LoVo (cell line): ENCODE results near the gene LTA.
A peak's percentile ranks its signal among the peaks of the same experiment; 100 is the strongest.
"Not testable (repeated sequence)": the region's sequence is repeated elsewhere in the genome, so short reads cannot be mapped to it uniquely, and the experiment has no call there.

Source experiments
- DNase-seq: peaks from one replicate; pipeline ENCODE4 v3.0.0-alpha.2; 2016; ENCODE audit warnings: low spot score

LTA gene

GRCh38 chr6:31541658-31542521 is 30.2 kb upstream of the LTA start, which contains the start of gene DDX39B:
DDX39B (minus strand) TSS chr6:31542003; CDS start chr6:31540532, 1,471 bp downstream.
- peak; percentile 97 for DNase-seq

GRCh38 chr6:31543639-31544038 is 28.4 kb upstream of the LTA start:
- DNase-seq, result no peak

GRCh38 chr6:31544676-31545075 is 27.4 kb upstream of the LTA start:
- no peak for DNase-seq

GRCh38 chr6:31545291-31545690 is 26.8 kb upstream of the LTA start:
- DNase-seq, result no peak

GRCh38 chr6:31546339-31546957 is 25.6 kb upstream of the LTA start, which contains the start of gene ATP6V1G2:
ATP6V1G2 (minus strand) TSS chr6:31546608; CDS start chr6:31546559, 49 bp downstream.
- peak; percentile 92 for DNase-seq

- DNase-seq, result peak; percentile 96
Observed at GRCh38 chr6:31546958-31547726, 24.9 kb upstream of the LTA start, which contains the start of gene NFKBIL1. NFKBIL1 (plus strand) TSS chr6:31547608; CDS start chr6:31547695, 87 bp downstream.

- DNase-seq, result no peak
Observed at GRCh38 chr6:31547727-31548543, 24.2 kb upstream of the LTA start.

GRCh38 chr6:31548544-31548873 is 23.6 kb upstream of the LTA start:
- DNase-seq, result no peak

GRCh38 chr6:31551371-31551770 is 20.7 kb upstream of the LTA start:
- DNase-seq, result not testable (repeated sequence)

- DNase-seq, result no peak
Observed at GRCh38 chr6:31556307-31556706, 15.8 kb upstream of the LTA start.

- DNase-seq, result no peak
Observed at GRCh38 chr6:31557443-31558317, 14.4 kb upstream of the LTA start.

- DNase-seq, result no peak
Observed at GRCh38 chr6:31558318-31558625, 13.8 kb upstream of the LTA start.

DNA sequence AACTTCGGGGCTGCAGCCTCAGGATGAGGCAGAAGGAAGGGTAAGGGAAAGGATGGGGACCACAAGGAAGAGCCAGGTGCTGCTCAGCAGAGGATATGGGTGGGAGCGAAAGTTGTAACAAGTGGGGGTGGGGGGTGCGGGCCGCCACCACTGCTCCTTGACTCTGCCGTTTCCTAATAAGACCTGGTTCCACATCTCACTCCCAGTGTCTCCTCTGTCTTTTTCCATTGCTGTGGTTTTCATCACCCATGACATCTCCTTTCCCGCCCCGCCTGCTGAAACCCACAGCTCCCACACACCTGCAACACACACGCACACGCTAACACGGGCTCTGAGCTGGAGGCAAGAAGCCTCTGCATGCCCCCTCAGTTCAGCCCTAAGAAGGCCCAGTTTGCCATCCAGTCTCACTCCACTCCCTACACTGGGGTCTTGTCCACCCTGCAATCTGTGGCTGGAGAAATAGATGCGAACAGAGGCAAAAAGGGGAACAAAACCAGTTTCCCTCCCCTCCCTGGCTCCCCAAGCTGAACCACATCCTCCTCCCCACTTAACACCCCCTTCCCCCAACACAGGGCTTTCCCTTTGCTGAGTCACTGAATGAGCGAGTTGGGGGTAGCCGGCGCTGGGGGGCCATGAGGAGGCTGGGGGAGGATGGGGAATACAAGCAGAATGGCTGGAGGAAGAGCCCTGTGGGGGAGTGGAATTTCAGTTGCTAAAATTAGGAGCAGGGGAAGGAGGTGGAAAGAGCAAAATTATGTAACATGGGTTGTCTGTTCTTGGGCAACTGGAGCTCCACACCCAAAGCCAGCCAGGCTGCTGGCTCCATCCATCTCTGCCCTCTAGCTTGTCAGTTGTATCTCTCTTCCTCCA is 13.2 kb upstream of the LTA start:
- DNase-seq, result no peak

GRCh38 chr6:31559606-31559957 is 12.5 kb upstream of the LTA start:
- no peak for DNase-seq

DNA sequence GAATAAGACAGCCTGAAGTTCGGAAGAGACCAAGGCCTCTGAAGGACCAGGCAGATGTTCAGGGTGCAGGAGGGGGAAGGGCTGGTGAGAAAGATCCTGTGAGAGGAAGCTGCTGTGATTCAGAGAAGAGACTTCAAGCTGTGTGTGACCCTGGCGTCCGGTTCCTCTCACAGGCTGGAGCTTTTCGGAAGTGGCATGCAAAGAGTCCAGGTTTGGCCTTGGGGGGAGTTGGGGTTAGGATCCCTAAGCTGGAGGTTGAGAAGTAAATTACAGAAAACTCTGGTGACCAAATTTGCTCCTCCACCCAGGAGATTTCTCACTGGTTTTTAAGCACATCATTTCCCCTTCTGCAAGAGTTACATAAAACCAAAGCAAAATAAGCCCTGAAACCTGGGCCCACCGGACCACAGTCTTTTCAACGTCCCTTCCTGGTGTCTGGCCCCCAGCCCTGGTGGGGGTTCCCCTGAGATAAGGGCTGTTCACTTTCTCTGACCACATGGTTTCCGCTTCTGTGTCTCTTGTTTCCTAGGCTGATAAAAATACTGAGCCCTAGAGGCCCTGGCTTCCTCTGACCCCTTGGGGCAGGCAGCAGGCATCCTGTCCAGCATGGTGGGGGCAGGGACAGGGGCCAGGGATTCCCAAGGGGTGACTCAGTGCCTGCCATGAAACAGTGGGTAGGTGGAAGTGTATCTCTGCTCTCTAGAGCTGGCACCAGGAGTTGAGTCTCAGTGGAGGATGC is 12.0 kb upstream of the LTA start:
- DNase-seq, result no peak

DNA sequence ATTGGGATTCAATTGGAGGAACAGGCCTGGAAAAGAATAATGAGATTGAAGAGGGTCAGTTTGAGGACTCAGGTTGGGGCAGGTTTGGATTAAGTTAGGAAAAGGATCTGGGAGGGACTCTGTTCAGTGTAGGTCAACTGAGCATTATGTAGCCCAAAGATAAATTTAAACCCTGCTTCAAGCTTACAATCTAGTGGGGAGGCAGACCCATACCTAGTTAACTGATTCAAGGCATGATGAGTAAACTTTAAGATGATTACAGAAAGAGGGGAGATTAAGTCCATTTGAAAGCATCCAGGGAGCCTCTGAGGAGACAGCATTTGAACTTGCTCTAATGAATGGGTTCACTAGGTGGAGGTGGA is 11.4 kb upstream of the LTA start:
- no peak for DNase-seq

DNA sequence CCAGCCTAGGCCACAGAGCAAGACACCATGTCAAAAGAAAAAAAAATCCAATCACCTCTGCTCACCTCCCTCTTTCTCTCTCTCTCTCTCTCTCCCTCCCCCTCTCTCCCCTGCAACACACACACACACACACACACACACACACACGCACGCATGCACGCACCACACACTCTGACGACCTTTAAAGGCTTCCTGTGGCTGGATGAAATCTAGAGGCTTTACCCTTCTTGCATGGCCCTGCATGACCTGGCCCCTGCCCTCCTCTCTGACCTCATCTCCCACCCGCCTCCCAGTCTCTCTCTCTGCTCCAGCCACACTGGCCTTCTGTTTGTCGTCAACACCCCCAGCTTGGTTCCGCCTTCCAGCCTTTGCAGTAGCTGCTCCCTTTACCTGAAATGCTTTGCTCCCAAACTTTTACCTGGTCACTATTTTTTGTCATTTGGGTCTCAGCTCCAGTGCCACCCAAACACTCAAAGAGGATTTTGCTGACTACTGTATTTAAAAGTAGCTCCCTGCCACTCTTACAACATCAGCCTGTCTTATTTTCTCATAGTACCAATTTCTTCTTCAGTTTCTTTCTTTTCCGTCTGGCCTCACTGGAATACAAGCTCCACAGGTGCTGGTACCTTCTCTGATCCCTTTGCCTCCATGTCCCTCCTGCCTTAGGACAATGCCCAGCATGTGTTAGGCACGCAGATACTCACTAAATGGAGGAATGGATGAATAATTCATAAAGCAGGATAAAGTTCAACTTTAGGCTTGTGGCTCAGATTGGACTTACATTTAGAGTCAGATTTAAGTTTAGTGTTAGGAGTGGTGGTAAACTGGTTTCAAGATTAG is 4.3 kb upstream of the LTA start:
- DNase-seq, result no peak

DNA sequence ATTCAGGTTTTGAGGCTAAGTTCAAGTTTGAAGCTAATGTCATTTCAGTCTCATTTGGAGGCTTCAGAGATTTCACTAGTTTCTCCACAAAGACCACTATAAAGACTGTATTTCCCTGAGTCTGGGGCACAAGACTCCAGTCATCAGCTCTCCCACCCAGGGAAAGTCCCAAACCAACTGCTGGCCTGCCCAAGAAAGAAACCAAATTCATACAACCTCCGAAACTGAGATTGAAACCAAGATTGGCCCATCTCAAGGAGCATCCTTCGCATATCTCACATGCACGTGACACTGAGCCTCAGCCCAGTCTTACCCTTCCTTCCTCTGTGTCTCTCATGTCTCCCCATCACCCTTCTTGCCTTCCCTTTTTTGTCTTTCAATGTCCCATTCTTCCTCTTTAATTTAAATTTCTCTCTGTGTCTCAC is 3.5 kb upstream of the LTA start:
- no peak for DNase-seq
